Liver (tissue), 3 donors: Measurements from ENCODE around the gene GPR82.

Source experiments
- FOXA1 ChIP-seq: IDR thresholded peaks from 2 replicates; pipeline ENCODE4 v1.6.1; 2016; ENCODE audit warnings: antibody characterized with exemption
- FOXA2 ChIP-seq: IDR thresholded peaks from 2 replicates; pipeline ENCODE4 v1.6.1; 2016; ENCODE audit warnings: antibody characterized with exemption
- JUND ChIP-seq, 2 donors: IDR thresholded peaks; 2 replicates each; pipeline ENCODE4 v1.6.1; 2016; ENCODE audit warnings: antibody characterized with exemption in 2 of 2
- RXRA ChIP-seq, 2 donors: IDR thresholded peaks; 2 replicates each; pipeline ENCODE4 v1.6.1; 2017 to 2018; ENCODE audit warnings: antibody characterized with exemption in 2 of 2, mild to moderate bottlenecking in 1 of 2
- SP1 ChIP-seq: IDR thresholded peaks from 2 replicates; pipeline ENCODE4 v1.6.1; 2018; ENCODE audit warnings: antibody characterized with exemption, mild to moderate bottlenecking
- TAF1 ChIP-seq: conservative IDR thresholded peaks from 2 replicates; pipeline ENCODE4 v1.6.1; 2016; ENCODE audit warnings: antibody characterized with exemption, mild to moderate bottlenecking
- YY1 ChIP-seq: IDR thresholded peaks from 2 replicates; pipeline ENCODE4 v1.6.1; 2016; ENCODE audit warnings: antibody characterized with exemption, mild to moderate bottlenecking
- TF ChIP-seq, protein P1 (sequence below): fragments of 150-350 bp; IDR thresholded peaks from 2 replicates; pipeline ENCODE4 v1.5.1; 2017; ENCODE audit warnings: improper control_type of control experiment, low read depth, low read length; ENCODE audit not compliant: missing input control
- TF ChIP-seq, protein P2 (sequence below): IDR thresholded peaks from 2 replicates; pipeline ENCODE4 v1.6.1; 2016; ENCODE audit warnings: antibody characterized with exemption
- TF ChIP-seq, protein P3 (sequence below): IDR thresholded peaks from 2 replicates; pipeline ENCODE4 v1.6.1; 2016; ENCODE audit warnings: antibody characterized with exemption, mild to moderate bottlenecking
- TF ChIP-seq, protein P4 (sequence below): IDR thresholded peaks from 2 replicates; pipeline ENCODE4 v1.6.1; 2016; ENCODE audit warnings: antibody characterized with exemption
- TF ChIP-seq, protein P5 (sequence below): IDR thresholded peaks from 2 replicates; pipeline ENCODE4 v1.6.1; 2016; ENCODE audit warnings: antibody characterized with exemption
- donor health status: healthy.
- donor health status: healthy.

DNA sequence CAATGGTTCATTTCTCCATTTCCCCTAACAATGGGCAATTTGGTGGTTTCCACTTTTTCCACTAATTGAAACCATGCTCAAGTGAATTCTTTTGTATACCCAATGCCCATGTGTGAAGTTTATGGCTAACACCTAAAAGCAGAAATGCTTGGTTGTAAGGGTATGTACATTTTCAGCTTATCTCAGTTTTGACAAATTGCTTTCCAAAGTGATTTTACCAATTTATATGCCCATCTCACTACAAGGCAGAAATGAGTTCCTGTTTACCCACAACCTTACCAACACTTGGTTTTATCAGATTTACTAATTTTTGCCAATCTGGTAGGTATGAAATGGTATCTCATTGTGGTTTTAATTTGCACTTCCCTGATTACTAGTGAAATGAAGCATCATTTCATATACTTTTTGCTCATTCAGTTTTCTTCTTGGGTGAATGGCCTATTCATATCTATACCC lies 20.4 kb upstream of the GPR82 start:
- TF ChIP-seq, protein P1, sequence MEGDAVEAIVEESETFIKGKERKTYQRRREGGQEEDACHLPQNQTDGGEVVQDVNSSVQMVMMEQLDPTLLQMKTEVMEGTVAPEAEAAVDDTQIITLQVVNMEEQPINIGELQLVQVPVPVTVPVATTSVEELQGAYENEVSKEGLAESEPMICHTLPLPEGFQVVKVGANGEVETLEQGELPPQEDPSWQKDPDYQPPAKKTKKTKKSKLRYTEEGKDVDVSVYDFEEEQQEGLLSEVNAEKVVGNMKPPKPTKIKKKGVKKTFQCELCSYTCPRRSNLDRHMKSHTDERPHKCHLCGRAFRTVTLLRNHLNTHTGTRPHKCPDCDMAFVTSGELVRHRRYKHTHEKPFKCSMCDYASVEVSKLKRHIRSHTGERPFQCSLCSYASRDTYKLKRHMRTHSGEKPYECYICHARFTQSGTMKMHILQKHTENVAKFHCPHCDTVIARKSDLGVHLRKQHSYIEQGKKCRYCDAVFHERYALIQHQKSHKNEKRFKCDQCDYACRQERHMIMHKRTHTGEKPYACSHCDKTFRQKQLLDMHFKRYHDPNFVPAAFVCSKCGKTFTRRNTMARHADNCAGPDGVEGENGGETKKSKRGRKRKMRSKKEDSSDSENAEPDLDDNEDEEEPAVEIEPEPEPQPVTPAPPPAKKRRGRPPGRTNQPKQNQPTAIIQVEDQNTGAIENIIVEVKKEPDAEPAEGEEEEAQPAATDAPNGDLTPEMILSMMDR, result no peak
- TF ChIP-seq, protein P2, sequence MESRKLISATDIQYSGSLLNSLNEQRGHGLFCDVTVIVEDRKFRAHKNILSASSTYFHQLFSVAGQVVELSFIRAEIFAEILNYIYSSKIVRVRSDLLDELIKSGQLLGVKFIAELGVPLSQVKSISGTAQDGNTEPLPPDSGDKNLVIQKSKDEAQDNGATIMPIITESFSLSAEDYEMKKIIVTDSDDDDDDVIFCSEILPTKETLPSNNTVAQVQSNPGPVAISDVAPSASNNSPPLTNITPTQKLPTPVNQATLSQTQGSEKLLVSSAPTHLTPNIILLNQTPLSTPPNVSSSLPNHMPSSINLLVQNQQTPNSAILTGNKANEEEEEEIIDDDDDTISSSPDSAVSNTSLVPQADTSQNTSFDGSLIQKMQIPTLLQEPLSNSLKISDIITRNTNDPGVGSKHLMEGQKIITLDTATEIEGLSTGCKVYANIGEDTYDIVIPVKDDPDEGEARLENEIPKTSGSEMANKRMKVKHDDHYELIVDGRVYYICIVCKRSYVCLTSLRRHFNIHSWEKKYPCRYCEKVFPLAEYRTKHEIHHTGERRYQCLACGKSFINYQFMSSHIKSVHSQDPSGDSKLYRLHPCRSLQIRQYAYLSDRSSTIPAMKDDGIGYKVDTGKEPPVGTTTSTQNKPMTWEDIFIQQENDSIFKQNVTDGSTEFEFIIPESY, result no peak
- TF ChIP-seq, protein P3, sequence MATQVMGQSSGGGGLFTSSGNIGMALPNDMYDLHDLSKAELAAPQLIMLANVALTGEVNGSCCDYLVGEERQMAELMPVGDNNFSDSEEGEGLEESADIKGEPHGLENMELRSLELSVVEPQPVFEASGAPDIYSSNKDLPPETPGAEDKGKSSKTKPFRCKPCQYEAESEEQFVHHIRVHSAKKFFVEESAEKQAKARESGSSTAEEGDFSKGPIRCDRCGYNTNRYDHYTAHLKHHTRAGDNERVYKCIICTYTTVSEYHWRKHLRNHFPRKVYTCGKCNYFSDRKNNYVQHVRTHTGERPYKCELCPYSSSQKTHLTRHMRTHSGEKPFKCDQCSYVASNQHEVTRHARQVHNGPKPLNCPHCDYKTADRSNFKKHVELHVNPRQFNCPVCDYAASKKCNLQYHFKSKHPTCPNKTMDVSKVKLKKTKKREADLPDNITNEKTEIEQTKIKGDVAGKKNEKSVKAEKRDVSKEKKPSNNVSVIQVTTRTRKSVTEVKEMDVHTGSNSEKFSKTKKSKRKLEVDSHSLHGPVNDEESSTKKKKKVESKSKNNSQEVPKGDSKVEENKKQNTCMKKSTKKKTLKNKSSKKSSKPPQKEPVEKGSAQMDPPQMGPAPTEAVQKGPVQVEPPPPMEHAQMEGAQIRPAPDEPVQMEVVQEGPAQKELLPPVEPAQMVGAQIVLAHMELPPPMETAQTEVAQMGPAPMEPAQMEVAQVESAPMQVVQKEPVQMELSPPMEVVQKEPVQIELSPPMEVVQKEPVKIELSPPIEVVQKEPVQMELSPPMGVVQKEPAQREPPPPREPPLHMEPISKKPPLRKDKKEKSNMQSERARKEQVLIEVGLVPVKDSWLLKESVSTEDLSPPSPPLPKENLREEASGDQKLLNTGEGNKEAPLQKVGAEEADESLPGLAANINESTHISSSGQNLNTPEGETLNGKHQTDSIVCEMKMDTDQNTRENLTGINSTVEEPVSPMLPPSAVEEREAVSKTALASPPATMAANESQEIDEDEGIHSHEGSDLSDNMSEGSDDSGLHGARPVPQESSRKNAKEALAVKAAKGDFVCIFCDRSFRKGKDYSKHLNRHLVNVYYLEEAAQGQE, result no peak
- no peak for TF ChIP-seq RXRA (IDR thresholded peaks at IDR 0.05)
- TF ChIP-seq, protein P4, sequence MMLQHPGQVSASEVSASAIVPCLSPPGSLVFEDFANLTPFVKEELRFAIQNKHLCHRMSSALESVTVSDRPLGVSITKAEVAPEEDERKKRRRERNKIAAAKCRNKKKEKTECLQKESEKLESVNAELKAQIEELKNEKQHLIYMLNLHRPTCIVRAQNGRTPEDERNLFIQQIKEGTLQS, result no peak
- TF ChIP-seq SP1, result no peak
- TF ChIP-seq FOXA1, result no peak
- TF ChIP-seq, protein P5, sequence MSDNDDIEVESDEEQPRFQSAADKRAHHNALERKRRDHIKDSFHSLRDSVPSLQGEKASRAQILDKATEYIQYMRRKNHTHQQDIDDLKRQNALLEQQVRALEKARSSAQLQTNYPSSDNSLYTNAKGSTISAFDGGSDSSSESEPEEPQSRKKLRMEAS, result no peak
- no peak for TF ChIP-seq TAF1
- no peak for TF ChIP-seq YY1
- TF ChIP-seq JUND (IDR thresholded peaks at IDR 0.05), result no peak
- TF ChIP-seq FOXA2, result no peak
